SK-N-DZ (cell line): ENCODE measurements around the gene PRKRIP1.

Experiments
- small RNA-seq, 2 experiments: library from RNA; depleted of rRNA; stranded (forward); fragments of <200 nt; gene quantifications; one replicate each; pipeline ENCODE3, GENCODE V24; 2014

PRKRIP1 gene

Small RNAs within 50 kb of the gene (small RNA-seq; reads per million reads assigned to genes)
- gene AC091390.4 (0 reads per million in 2 experiments), gene MIR548O (0 reads per million in 2 experiments)
